Body of pancreas (tissue), 4 donors: ENCODE measurements around the gene FOXK1.

Experiments
- CTCF ChIP-seq, 7 experiments: fragments of 450-650 bp in 4 of 7; fragments of 200-600 bp in 3 of 7; sonication (generic) in 3 of 7; IDR thresholded peaks; one replicate each; pipeline ENCODE4 v1.5.1; 2016 to 2019; ENCODE audit warnings: antibody characterized with exemption in 7 of 7
- POLR2A ChIP-seq, 3 donors: fragments of 450-650 bp; IDR thresholded peaks; one replicate each; pipeline ENCODE4 v1.6.1; 2016; ENCODE audit warnings: antibody characterized with exemption in 3 of 3, mild to moderate bottlenecking in 2 of 3

GRCh38 chr7:4742051-4742573 is 60.0 kb downstream of the FOXK1 start:
- TF ChIP-seq POLR2A (IDR thresholded peaks at IDR 0.05) = no peak
- no peak for TF ChIP-seq CTCF (IDR thresholded peaks at IDR 0.05)
